Mucosa of rectum (tissue), 2 donors: ENCODE measurements around the gene JAK2.

Experiments used
- H3K27ac ChIP-seq, 2 donors: one replicate each; pipeline ENCODE4 v1.7.0; 2013; ENCODE audit warnings: inconsistent platforms in 2 of 2, low read depth in 2 of 2, low read length in 2 of 2
- H3K27me3 ChIP-seq, 2 donors: one replicate each; pipeline ENCODE4 v1.7.0; 2013; ENCODE audit warnings: low read length in 2 of 2; ENCODE audit not compliant: control insufficient read depth in 2 of 2, insufficient read depth in 2 of 2
- H3K36me3 ChIP-seq, 2 donors: one replicate each; pipeline ENCODE4 v1.7.0; 2013; ENCODE audit warnings: low read length in 2 of 2; ENCODE audit not compliant: control insufficient read depth in 2 of 2, insufficient read depth in 2 of 2
- H3K4me1 ChIP-seq, 2 donors: one replicate each; pipeline ENCODE4 v1.7.0; 2013; ENCODE audit warnings: low read length in 2 of 2, mild to moderate bottlenecking in 1 of 2; ENCODE audit not compliant: control insufficient read depth in 2 of 2, insufficient read depth in 2 of 2
- H3K4me3 ChIP-seq, 2 donors: one replicate each; pipeline ENCODE4 v1.7.0; 2013; ENCODE audit warnings: low read length in 2 of 2
- H3K9ac ChIP-seq, 2 donors: one replicate each; pipeline ENCODE4 v1.7.0; 2013; ENCODE audit warnings: low read length in 2 of 2, low read depth in 1 of 2, mild to moderate bottlenecking in 1 of 2
- H3K9me3 ChIP-seq, 2 donors: one replicate each; pipeline ENCODE4 v1.7.0; 2013; ENCODE audit warnings: low read length in 2 of 2; ENCODE audit not compliant: control insufficient read depth in 2 of 2
- donor health status: healthy.
- donor health status: Normal muscosa, but diverticular disease.

JAK2 gene

GRCh38 chr9:5113523-5113922, 128.5 kb downstream of the JAK2 start:
- Histone ChIP-seq H3K9ac (no peak overlapping the region), H3K4me1 (no peaks in the 10 kb centered on the region), H3K36me3 (peaks cover 13 to 30% of the 10 kb centered on the region in 2 donors), H3K27ac (no peak overlapping the region), H3K4me3 (no peak overlapping the region), H3K27me3 (no peaks in the 10 kb centered on the region), H3K9me3 (no peaks in the 10 kb centered on the region)

- Histone ChIP-seq H3K36me3 (peaks cover 13 to 30% of the 10 kb centered on the region in 2 donors), H3K9me3 (no peaks in the 10 kb centered on the region), H3K9ac (no peak overlapping the region), H3K4me1 (no peaks in the 10 kb centered on the region), H3K27me3 (no peaks in the 10 kb centered on the region), H3K4me3 (no peak overlapping the region), H3K27ac (no peak overlapping the region)
Measured at GRCh38 chr9:5113994-5114748, 129.1 kb downstream of the JAK2 start.

GRCh38 chr9:5122116-5122515, 137.0 kb downstream of the JAK2 start:
- Histone ChIP-seq H3K9me3 (no peaks in the 10 kb centered on the region), H3K4me3 (no peak overlapping the region), H3K4me1 (no peaks in the 10 kb centered on the region), H3K27ac (no peak overlapping the region), H3K27me3 (no peaks in the 10 kb centered on the region), H3K9ac (no peak overlapping the region), H3K36me3 (peaks cover 3 to 15% of the 10 kb centered on the region in 2 donors)

GRCh38 chr9:5122516-5122915, 137.4 kb downstream of the JAK2 start:
- no peak overlapping the region for H3K27ac ChIP-seq
- H3K4me1 ChIP-seq = no peaks in the 10 kb centered on the region
- no peaks in the 10 kb centered on the region for H3K9me3 ChIP-seq
- H3K36me3 ChIP-seq = peaks cover 3 to 15% of the 10 kb centered on the region in 2 donors
- no peak overlapping the region for H3K9ac ChIP-seq
- H3K4me3 ChIP-seq = no peak overlapping the region
- H3K27me3 ChIP-seq = no peaks in the 10 kb centered on the region

GRCh38 chr9:5140151-5140550, 155.1 kb downstream of the JAK2 start:
- Histone ChIP-seq H3K36me3 (no peaks in the 10 kb centered on the region), H3K4me1 (no peaks in the 10 kb centered on the region), H3K27me3 (no peaks in the 10 kb centered on the region), H3K9me3 (no peaks in the 10 kb centered on the region), H3K9ac (no peak overlapping the region), H3K4me3 (no peak overlapping the region), H3K27ac (no peak overlapping the region)

- H3K36me3 ChIP-seq = peaks cover 0 to 5% of the 10 kb centered on the region in 2 donors
- H3K9ac ChIP-seq = no peak overlapping the region
- no peak overlapping the region for H3K27ac ChIP-seq
- H3K4me3 ChIP-seq = no peak overlapping the region
- H3K4me1 ChIP-seq = no peaks in the 10 kb centered on the region
- no peaks in the 10 kb centered on the region for H3K9me3 ChIP-seq
- H3K27me3 ChIP-seq = no peaks in the 10 kb centered on the region
Measured at GRCh38 chr9:5144217-5144616, 159.1 kb downstream of the JAK2 start.

- Histone ChIP-seq H3K36me3 (peaks cover 0 to 5% of the 10 kb centered on the region in 2 donors), H3K27ac (no peak overlapping the region), H3K27me3 (no peaks in the 10 kb centered on the region), H3K4me1 (no peaks in the 10 kb centered on the region), H3K9ac (no peak overlapping the region), H3K9me3 (no peaks in the 10 kb centered on the region), H3K4me3 (no peak overlapping the region)
Measured at GRCh38 chr9:5146241-5146640, 161.2 kb downstream of the JAK2 start.
